Urinary bladder (tissue), 4 donors: ENCODE measurements around the gene ARMC8. TPM values are rescaled to one million over a fixed set of nuclear protein-coding genes. Genes with fewer than 3 reads are reported as not detected.
A peak's percentile ranks its signal among the peaks of the same experiment; 100 is the strongest.

Experiments
- DNase-seq: peaks from one replicate; pipeline ENCODE4 v3.0.0-alpha.2; 2015; ENCODE audit errors: extremely low spot score
- H3K27ac ChIP-seq: one replicate; pipeline ENCODE4 v1.5.1; 2013; ENCODE audit warnings: low read depth, mild to moderate bottlenecking, moderate library complexity
- H3K36me3 ChIP-seq: one replicate; pipeline ENCODE4 v1.6.1; 2013; ENCODE audit warnings: mild to moderate bottlenecking, moderate library complexity; ENCODE audit not compliant: insufficient read depth
- H3K4me1 ChIP-seq: one replicate; pipeline ENCODE4 v1.6.1; 2013; ENCODE audit warnings: mild to moderate bottlenecking, moderate library complexity; ENCODE audit not compliant: insufficient read depth
- H3K4me3 ChIP-seq: one replicate; pipeline ENCODE4 v1.5.1; 2013; ENCODE audit warnings: low read depth, low read length
- WGBS: extraction: QIAGEN DNeasy Blood & Tissue Kit; methylation state at CpG from one replicate; pipeline ENCODE4 v1.1.7; 2013; 5-methylcytosine and 5-hydroxymethylcytosine counted together
- polyA plus RNA-seq: library from polyadenylated mRNA; stranded (reverse); fragments of 200-250 nt; gene quantifications from one replicate; pipeline ENCODE4 v1.2.3, GENCODE V29; 2013
- total RNA-seq: library from RNA; depleted of rRNA; stranded (reverse); fragments of >200 nt; gene quantifications from one replicate; pipeline ENCODE4 v1.2.3, GENCODE V29; 2014
- donor health status: healthy with polysubstance abuse.
- donor health status: healthy.

ARMC8 gene
- total and polyA plus RNA-seq, 2 donors: 33.0 to 83.3 TPM

DNA sequence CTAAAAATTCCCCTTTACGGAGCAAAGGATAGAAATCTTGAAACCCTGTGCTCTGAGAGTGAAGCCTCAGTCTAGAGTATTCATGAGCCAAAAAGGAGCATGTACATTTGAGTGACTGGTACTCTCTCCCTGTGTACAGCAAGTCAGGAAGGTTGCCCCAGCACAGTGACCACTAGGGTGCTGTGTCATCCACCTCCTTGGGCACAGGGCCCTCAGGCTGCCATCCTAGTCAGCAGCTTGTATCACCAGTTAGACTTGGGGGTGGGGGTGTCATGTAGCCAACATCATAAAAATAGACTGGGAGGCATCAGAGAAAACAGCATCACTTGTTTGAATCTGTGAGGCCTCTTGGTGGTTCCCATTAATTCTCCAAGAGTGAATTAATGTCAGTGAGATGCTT, 130.6 kb downstream of the ARMC8 start:
- Histone ChIP-seq H3K27ac (no peak overlapping the region), H3K4me3 (no peak overlapping the region), H3K4me1 (no peaks in the 10 kb centered on the region), H3K36me3 (no peaks in the 10 kb centered on the region)
- WGBS: 88% methylated on average over 1 of the region's 1 CpG
- no peak for DNase-seq

DNA sequence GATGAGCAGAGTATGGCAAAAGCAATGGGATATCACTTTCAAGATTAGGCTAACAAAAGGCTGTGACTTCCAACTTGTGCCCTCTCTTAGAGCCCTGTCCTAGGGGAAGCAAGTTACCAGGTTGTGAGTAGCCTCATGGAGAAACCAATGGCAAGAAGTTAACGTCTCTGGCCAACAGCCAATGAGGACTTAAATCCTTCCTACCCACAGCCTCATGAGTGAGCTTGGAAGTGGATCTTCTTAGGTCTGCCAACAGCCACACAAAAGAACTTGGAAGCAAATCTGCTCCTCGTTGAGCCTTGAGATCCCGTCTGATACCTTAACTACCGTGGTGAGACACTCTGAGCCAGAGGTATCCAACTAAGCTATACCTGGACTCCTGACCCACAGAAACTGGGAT, 136.9 kb downstream of the ARMC8 start:
- no peaks in the 10 kb centered on the region for H3K36me3 ChIP-seq
- no peak for DNase-seq
- H3K4me3 ChIP-seq: no peak overlapping the region
- 37% methylated on average over 4 of the region's 4 CpGs for WGBS
- no peak overlapping the region for H3K27ac ChIP-seq
- H3K4me1 ChIP-seq: no peaks in the 10 kb centered on the region

DNA sequence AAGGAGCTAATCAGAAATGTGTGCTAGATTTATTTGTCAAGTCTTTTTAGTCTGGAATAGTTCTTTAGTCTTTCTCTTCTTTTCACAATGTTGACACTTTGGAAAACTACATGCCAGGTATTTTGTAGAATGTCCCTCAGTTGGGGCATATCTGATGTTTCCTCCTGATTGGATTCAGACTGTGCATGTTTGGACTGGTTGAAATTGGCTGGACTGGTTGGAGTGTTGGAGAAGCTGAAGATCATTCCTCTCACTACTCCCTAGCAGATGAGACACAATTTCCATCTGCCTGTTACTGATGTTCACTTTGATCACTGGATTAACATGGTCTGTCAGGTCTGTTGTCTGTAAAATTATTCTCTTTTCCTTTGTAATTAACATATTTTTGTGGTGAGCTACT, 138.9 kb downstream of the ARMC8 start:
- H3K4me1 ChIP-seq: no peaks in the 10 kb centered on the region
- H3K36me3 ChIP-seq: no peaks in the 10 kb centered on the region
- H3K4me3 ChIP-seq: no peak overlapping the region
- no peak overlapping the region for H3K27ac ChIP-seq
- no peak for DNase-seq

GRCh38 chr3:138326866-138327595, 139.9 kb downstream of the ARMC8 start:
- DNase-seq: no peak
- H3K36me3 ChIP-seq: no peaks in the 10 kb centered on the region
- no peak overlapping the region for H3K27ac ChIP-seq
- no peak overlapping the region for H3K4me3 ChIP-seq
- no peaks in the 10 kb centered on the region for H3K4me1 ChIP-seq
- 93% methylated on average over 12 of the region's 12 CpGs for WGBS

DNA sequence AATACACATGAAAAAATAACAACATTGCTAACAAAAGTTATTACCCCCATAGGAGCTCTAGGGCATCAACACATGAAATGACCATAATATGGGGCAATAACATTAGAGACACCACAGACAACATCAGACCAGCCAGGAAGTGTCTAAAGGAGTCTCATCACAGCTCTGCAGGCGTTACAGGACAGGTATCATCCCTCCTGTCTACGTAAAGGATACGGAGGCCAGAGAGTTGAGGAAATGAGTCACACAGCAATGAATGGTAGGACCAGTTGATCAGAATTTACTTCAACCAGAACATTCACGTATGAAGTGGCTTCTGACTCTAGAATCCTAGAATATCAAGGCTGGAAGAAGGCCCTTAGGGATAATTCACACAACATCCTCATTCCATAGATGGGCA, 140.7 kb downstream of the ARMC8 start:
- Histone ChIP-seq H3K4me1 (no peaks in the 10 kb centered on the region), H3K36me3 (no peaks in the 10 kb centered on the region), H3K4me3 (no peak overlapping the region), H3K27ac (no peak overlapping the region)
- 82% methylated on average over 4 of the region's 4 CpGs for WGBS
- DNase-seq: no peak

DNA sequence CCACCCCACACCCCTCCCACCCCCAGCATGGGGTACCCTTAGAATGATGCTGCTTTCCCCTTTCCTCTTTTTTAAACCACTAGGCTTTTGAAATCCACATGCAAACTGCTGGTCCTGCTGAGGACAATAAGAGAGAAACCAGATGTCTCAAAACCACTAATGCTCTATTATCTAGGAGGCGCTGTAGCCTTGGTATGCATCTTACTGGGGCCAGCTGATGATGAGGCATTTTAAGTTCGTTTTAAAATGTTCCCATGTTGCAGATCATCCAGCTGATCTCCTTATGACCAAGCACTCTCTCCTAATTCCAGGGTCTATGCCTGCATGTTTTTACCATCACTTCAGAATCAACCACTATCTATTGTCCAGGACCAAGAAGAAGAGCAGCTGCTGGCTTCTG, 141.2 kb downstream of the ARMC8 start:
- no peak for DNase-seq
- Histone ChIP-seq H3K4me1 (no peaks in the 10 kb centered on the region), H3K4me3 (no peak overlapping the region), H3K27ac (no peak overlapping the region), H3K36me3 (no peaks in the 10 kb centered on the region)
- 16% methylated on average over 2 of the region's 2 CpGs for WGBS

DNA sequence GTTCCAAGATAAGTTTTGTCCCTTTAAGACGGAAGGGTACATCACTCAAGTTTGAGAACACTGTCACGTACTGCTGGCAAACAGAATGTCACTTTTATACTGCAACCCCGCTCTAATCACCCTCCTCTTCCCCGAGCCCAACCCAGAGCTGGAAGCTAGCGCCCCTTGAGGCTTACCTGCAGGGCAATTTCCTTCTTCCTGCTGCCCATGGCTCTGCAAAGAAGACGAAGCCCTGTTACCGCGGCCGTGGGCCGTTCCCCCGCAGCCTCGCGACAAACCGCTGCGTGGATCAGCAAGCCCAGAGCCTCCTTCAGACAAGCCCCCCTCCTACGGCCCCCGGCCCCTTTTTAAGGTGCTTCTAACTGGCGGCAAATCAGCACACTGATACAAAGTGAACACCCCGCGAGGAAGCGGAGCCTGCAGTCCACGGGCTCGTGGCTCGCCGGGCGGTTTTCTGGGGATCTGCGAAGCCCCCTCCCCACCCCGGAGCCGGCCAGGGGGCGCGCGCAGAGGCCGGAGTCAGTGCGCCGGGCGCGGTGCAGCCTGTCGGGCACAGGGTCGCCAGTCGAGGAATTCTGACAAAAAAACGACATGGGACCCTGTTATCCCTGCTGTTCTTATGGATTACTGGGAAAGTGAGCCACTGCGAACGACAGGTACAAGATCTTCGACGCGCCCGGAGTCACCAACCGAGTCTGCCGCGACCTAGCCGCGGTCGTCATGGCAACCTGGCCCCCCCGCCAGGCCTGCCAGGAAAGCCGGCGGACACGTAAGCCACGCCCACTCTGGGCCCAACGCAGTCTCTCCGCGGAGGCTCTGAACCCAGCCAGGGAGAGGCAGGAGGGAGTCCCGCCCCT, 142.3 kb downstream of the ARMC8 start, which contains the start of gene NME9:
NME9 (minus strand) TSS at position 725 of the 857 bp plus-strand sequence; CDS start at position 209, 516 bp downstream.
- Histone ChIP-seq H3K27ac (no peak within 1 kb of the TSS), H3K36me3 (no peaks in the 10 kb centered on the region), H3K4me1 (no peaks in the 10 kb centered on the region), H3K4me3 (peak within 1 kb of the TSS; percentile 64)
- WGBS: under 1% methylated on average over 62 of the region's 62 CpGs
- peak; percentile 70 for DNase-seq

GRCh38 chr3:138329984-138330293, 142.8 kb downstream of the ARMC8 start:
- no peak overlapping the region for H3K4me3 ChIP-seq
- DNase-seq: no peak
- no peaks in the 10 kb centered on the region for H3K36me3 ChIP-seq
- no peak overlapping the region for H3K27ac ChIP-seq
- no peaks in the 10 kb centered on the region for H3K4me1 ChIP-seq
- WGBS: 7% methylated on average over 7 of the region's 7 CpGs

- Histone ChIP-seq H3K36me3 (no peaks in the 10 kb centered on the region), H3K27ac (no peak overlapping the region), H3K4me3 (no peak overlapping the region), H3K4me1 (no peaks in the 10 kb centered on the region)
- no peak for DNase-seq
- 92% methylated on average over 6 of the region's 6 CpGs for WGBS
Measured at GRCh38 chr3:138331143-138331894, 144.2 kb downstream of the ARMC8 start.

DNA sequence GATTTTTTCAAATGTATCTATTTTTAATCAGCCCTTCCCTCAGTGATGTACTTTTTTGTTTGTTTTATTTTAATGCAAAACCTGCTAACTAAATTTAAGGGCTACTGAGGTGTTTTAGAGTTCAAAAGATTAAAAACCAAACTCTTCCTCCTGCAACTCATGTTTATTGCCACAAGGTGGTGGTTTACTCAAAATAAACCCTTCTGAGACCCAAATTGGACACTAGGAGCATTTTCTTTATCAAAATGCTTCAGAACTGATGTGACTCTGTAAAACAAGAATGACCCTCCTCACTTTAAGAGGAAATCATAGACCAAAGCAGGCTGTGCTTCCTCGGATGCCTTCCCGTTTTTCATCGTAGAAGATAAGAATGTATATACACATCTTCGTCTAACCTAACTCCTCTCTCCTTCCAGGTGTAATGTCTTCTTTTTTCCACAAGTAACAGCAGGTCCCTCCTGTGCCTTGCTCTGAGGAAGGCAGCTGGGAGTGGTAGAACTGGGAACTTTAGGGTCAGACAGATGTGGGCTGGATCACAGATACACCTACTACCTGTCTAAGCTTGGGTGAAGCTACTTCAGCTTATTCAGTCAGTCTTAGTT, 145.5 kb downstream of the ARMC8 start:
- no peak overlapping the region for H3K27ac ChIP-seq
- H3K36me3 ChIP-seq: no peaks in the 10 kb centered on the region
- no peak for DNase-seq
- no peaks in the 10 kb centered on the region for H3K4me1 ChIP-seq
- WGBS: 24% methylated on average over 4 of the region's 4 CpGs
- H3K4me3 ChIP-seq: no peak overlapping the region

GRCh38 chr3:138334608-138335007, 147.5 kb downstream of the ARMC8 start:
- WGBS: 81% methylated on average over 4 of the region's 4 CpGs
- Histone ChIP-seq H3K4me3 (no peak overlapping the region), H3K36me3 (no peaks in the 10 kb centered on the region), H3K4me1 (no peaks in the 10 kb centered on the region), H3K27ac (no peak overlapping the region)
- no peak for DNase-seq

- H3K27ac ChIP-seq: no peak overlapping the region
- no peak overlapping the region for H3K4me3 ChIP-seq
- WGBS: 89% methylated on average over 4 of the region's 4 CpGs
- DNase-seq: no peak
- H3K4me1 ChIP-seq: no peaks in the 10 kb centered on the region
- no peaks in the 10 kb centered on the region for H3K36me3 ChIP-seq
Measured at GRCh38 chr3:138336454-138336999, 149.4 kb downstream of the ARMC8 start.

DNA sequence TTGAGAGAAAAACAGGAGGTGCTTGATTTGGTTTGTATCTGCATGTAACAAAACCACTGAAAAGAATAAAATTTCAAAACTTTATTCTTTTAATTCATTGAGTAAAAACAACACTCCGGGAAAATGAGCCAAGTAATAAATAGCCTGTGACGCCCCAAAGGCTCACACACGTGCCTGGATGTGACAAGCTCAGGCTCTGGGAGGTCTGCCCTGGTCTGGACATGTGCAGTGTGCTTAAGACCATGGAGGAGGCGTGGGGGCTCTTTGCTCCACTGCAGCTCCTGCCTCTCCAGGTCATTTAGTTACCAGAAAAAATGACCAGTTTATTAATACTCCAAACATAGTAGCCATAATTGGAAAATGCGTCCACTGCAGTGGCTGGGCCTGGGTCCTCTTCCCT, 151.1 kb downstream of the ARMC8 start:
- no peak for DNase-seq
- no peak overlapping the region for H3K4me3 ChIP-seq
- WGBS: 59% methylated on average over 5 of the region's 5 CpGs
- no peak overlapping the region for H3K27ac ChIP-seq
- H3K36me3 ChIP-seq: no peaks in the 10 kb centered on the region
- H3K4me1 ChIP-seq: no peaks in the 10 kb centered on the region
